ENCODE measurements around the gene NCKAP5. TPM values are rescaled to one million over a fixed set of nuclear protein-coding genes. Genes with fewer than 3 reads are reported as not detected.

The NCKAP5 gene
- total RNA-seq, 1 experiment from 2014 or later, result 1.1 TPM

- no peak for DNase-seq (ENCODE audit: low read depth)
Measured at GRCh38 chr2:132668987-132669907, 899.0 kb downstream of the NCKAP5 start.

- DNase-seq (ENCODE audit: low read depth), result no peak
Measured at GRCh38 chr2:132668189-132668823, 900.0 kb downstream of the NCKAP5 start.

GRCh38 chr2:132667706-132668105 is 900.6 kb downstream of the NCKAP5 start:
- no peak for DNase-seq (ENCODE audit: low read depth)

GRCh38 chr2:132665401-132666140 is 902.7 kb downstream of the NCKAP5 start:
- no peak for DNase-seq (ENCODE audit: low read depth)

- peak; percentile 49 for DNase-seq (ENCODE audit: low read depth)
Measured at GRCh38 chr2:132664096-132664495, 904.2 kb downstream of the NCKAP5 start.

- peak; percentile 27 for DNase-seq (ENCODE audit: low read depth)
Measured at GRCh38 chr2:132662732-132663131, 905.5 kb downstream of the NCKAP5 start.

GRCh38 chr2:132659331-132659730 is 908.9 kb downstream of the NCKAP5 start:
- DNase-seq (ENCODE audit: low read depth), result no peak

- no peak for DNase-seq (ENCODE audit: low read depth)
Measured at GRCh38 chr2:132656266-132656975, 911.8 kb downstream of the NCKAP5 start.

GRCh38 chr2:132654968-132655367 is 913.3 kb downstream of the NCKAP5 start:
- no peak for DNase-seq (ENCODE audit: low read depth)

- DNase-seq (ENCODE audit: low read depth), result no peak
Measured at GRCh38 chr2:132654335-132654734, 913.9 kb downstream of the NCKAP5 start.

GRCh38 chr2:132652474-132652873 is 915.8 kb downstream of the NCKAP5 start:
- no peak for DNase-seq (ENCODE audit: low read depth)

GRCh38 chr2:132651115-132652045 is 916.9 kb downstream of the NCKAP5 start:
- DNase-seq (ENCODE audit: low read depth), result no peak

GRCh38 chr2:132646540-132647108 is 921.6 kb downstream of the NCKAP5 start:
- no peak for DNase-seq (ENCODE audit: low read depth)

GRCh38 chr2:132645722-132646539 is 922.3 kb downstream of the NCKAP5 start:
- no peak for DNase-seq (ENCODE audit: low read depth)

GRCh38 chr2:132645176-132645575 is 923.1 kb downstream of the NCKAP5 start:
- no peak for DNase-seq (ENCODE audit: low read depth)

- no peak for DNase-seq (ENCODE audit: low read depth)
Measured at GRCh38 chr2:132642415-132642814, 925.8 kb downstream of the NCKAP5 start.

- no peak for DNase-seq (ENCODE audit: low read depth)
Measured at GRCh38 chr2:132641819-132642218, 926.4 kb downstream of the NCKAP5 start.

GRCh38 chr2:132640116-132640515 is 928.1 kb downstream of the NCKAP5 start:
- DNase-seq (ENCODE audit: low read depth), result no peak

GRCh38 chr2:132638313-132639040 is 929.8 kb downstream of the NCKAP5 start:
- DNase-seq (ENCODE audit: low read depth), result no peak

Data from RPMI7951 (cell line).